Activated T-cell treated with anti-CD3 and anti-CD28 coated beads, Interleukin-2, amount 50 U/mL, for 4 hours (primary cell): Measurements from ENCODE around the gene DTNBP1. TPM values are rescaled to one million over a fixed set of nuclear protein-coding genes. Genes with fewer than 3 reads are reported as not detected.

Experiments
- ATAC-seq, 2 donors: fragments of 200-7000 bp; cut with Tn5 transposase; one replicate each; pipeline ENCODE4 v1.10.0; 2021
- DNase-seq: peaks from one replicate; pipeline ENCODE4 v3.0.0-alpha.2; 2020
- H3K27me3 Mint-ChIP-seq: one replicate; pipeline ENCODE4 v1.8.0; 2021; ENCODE audit warnings: low read depth, mixed read lengths
- H3K36me3 Mint-ChIP-seq: one replicate; pipeline ENCODE4 v1.8.0; 2022; ENCODE audit warnings: mixed read lengths; ENCODE audit not compliant: insufficient read depth
- H3K4me1 Mint-ChIP-seq: one replicate; pipeline ENCODE4 v1.8.0; 2021; ENCODE audit warnings: low read depth, mixed read lengths
- H3K4me3 Mint-ChIP-seq: one replicate; pipeline ENCODE4 v1.8.0; 2021; ENCODE audit warnings: mild to moderate bottlenecking, moderate library complexity, mixed read lengths
- H3K9me3 Mint-ChIP-seq: one replicate; pipeline ENCODE4 v1.8.0; 2021; ENCODE audit warnings: mixed read lengths
- total RNA-seq, 3 donors: library from RNA; stranded (reverse); gene quantifications; one replicate each; pipeline ENCODE4 v1.2.1, GENCODE V29; 2021

The DTNBP1 gene
- total RNA-seq, 3 donors from 2014 or later, result 17.2 to 22.0 (median 19.6) TPM

DNA sequence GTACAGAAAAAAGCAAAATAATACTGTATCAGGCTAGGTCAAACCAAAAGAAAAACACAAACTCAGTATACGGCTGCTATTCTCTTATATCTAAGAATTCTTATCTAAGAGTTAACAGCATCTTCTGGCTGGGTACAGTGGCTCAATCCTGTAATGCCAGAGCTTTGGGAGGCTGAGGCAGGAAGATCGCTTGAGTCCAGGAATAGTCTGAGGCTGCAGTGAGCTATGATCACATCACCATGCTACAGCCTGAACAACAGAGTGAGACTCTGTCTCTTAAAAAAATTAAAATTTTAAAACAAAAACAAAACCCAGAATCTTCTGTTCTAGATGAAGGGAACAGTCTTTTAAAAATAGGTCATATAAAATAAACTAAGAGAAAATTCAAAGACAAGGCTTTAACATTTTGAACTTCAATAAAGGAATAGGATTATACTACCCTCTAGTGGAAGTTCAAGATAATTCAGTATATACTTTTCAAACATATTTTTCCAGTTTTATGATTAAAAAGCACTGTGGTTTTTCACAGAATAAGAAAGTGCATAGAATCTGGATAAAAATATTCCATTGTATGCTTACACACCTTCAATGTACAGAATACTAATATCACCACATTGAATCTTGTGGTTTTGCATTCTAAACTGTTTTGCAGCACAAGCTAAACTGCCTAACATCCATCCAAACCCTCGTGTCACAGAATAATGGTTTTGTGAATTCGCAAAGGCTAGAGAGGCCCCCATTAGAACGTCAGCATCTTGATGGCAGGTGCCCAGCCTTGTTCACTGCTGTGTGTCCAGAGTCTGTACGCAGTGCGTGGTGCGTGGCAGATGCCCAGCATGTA is 39.3 kb downstream of the DTNBP1 start:
- Mint-ChIP-seq H3K4me3 (no peak overlapping the region), H3K27me3 (no peaks in the 10 kb centered on the region), H3K9me3 (no peaks in the 10 kb centered on the region), H3K36me3 (peaks cover 15% of the 10 kb centered on the region), H3K4me1 (peaks cover 40% of the 10 kb centered on the region)
- ATAC-seq (peak; percentile 13 to 23), DNase-seq (no peak)

DNA sequence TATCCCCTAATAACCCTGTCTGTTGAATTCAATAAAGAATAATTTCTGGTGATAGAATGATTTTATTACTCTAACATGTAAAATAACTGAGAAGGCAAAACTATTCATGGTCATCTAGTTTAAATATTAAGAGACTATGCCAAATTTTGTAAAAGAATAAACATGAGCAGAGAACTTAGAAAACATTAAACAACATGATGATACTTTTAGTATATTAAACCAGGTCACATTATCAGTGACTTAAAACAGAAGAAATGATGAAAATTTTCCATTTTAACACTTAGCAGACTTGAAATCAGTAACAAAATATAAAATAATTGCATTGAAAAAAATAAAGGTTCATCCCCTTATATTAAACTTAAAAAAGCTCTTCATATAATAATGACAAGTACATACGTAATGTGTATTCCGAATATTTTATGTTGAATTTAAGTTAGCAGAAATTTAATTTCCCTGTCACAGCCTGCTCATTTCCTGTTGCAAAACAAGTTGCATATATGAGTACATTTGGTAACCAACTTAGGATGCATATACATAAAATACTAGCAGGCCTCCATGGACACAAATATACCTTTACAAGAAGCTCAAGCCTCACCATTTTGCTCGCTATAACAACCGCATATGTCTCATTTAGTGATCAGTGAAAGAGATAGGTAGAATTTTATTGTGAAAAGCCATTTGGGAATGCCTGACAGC is 40.6 kb downstream of the DTNBP1 start:
- ATAC-seq (no peak), DNase-seq (no peak)
- H3K36me3 Mint-ChIP-seq, result peaks cover 20% of the 10 kb centered on the region
- peaks cover 38% of the 10 kb centered on the region for H3K4me1 Mint-ChIP-seq
- H3K27me3 Mint-ChIP-seq, result no peaks in the 10 kb centered on the region
- H3K4me3 Mint-ChIP-seq, result no peak overlapping the region
- no peaks in the 10 kb centered on the region for H3K9me3 Mint-ChIP-seq

DNA sequence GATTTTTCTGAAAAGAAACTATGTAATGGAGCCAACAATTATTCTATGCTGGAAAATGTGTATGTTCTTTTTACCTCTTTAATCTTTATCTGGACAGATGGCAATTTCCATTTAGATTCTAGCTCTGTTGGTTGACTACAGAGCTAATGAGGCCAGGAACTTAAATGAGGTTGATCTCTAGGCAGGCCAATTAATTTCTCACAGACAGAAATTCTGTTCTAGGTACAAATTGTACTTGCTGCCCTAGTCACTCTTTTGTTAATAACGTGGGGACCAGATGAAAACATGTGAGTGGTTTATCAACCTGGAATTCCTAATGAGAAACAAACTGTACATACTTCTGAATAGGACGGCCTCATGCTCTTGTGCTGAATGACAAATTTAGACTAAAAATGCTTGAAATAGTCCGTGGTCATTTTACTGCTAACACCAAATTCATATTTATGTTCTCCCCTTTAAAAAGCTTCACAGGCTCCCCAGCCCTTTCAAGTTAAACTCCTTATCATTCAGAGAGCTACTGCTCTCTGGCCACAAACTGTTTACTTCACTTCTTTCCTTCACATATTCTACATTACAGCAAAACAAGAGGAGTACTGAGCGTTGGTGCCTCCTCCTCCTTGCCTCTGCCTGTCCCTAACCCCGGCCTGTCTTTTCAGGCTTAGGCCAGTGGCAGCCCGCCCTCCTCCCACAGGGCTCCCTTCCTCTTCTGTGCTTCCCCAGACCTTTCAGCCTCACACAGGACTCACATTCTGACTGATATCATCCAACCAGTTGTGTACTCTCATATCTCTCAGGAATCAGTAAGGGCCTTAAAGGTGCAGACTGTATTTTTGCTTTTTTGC is 41.4 kb downstream of the DTNBP1 start:
- Mint-ChIP-seq H3K36me3 (peaks cover 16% of the 10 kb centered on the region), H3K4me3 (no peak overlapping the region), H3K4me1 (peaks cover 34% of the 10 kb centered on the region), H3K9me3 (no peaks in the 10 kb centered on the region), H3K27me3 (no peaks in the 10 kb centered on the region)
- peak; percentile 63 to 70 for ATAC-seq
- DNase-seq, result no peak

DNA sequence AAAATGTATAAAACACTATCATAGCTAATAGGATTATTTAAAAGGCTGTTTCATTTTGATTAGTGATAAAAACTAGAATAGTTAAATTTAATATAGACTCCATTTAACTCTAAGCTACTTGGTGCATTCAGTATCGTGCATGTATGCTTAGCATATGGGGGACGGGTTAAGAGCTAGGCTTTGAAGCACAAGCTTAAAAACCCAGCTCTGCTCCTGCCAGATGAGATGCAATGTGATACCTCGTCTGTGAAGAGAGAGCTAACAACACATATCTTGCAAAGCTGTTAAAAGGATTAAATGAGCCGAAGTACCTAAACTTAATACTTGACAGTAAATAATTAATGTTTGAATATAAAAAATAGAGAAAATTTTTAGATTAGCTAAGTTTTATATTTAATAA is 42.2 kb downstream of the DTNBP1 start:
- no peaks in the 10 kb centered on the region for H3K9me3 Mint-ChIP-seq
- peaks cover 14% of the 10 kb centered on the region for H3K36me3 Mint-ChIP-seq
- DNase-seq, result no peak
- no peaks in the 10 kb centered on the region for H3K27me3 Mint-ChIP-seq
- peaks cover 34% of the 10 kb centered on the region for H3K4me1 Mint-ChIP-seq
- ATAC-seq, result no peak
- H3K4me3 Mint-ChIP-seq, result no peak overlapping the region

DNA sequence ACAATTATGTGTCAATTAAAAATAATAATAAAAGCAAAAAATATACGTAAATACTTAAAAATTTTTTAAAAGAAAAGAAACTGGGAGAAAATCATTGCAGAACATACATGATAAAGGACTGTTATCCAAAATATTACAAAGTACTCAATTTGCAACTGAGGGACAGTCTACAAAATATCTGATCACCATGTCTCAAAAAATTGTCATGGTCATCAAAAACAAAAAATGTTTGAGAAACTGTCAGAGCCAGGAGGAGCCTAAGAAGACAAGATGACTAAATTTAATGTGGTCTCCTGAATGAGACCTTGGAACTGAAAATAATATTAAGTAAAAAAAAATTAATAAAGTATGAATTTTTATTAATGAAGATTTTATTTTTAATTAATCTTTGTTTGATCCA is 43.5 kb downstream of the DTNBP1 start:
- ATAC-seq (no peak), DNase-seq (no peak)
- Mint-ChIP-seq H3K4me1 (peaks cover 28% of the 10 kb centered on the region), H3K36me3 (peaks cover 21% of the 10 kb centered on the region), H3K4me3 (no peak overlapping the region), H3K9me3 (no peaks in the 10 kb centered on the region), H3K27me3 (no peaks in the 10 kb centered on the region)

DNA sequence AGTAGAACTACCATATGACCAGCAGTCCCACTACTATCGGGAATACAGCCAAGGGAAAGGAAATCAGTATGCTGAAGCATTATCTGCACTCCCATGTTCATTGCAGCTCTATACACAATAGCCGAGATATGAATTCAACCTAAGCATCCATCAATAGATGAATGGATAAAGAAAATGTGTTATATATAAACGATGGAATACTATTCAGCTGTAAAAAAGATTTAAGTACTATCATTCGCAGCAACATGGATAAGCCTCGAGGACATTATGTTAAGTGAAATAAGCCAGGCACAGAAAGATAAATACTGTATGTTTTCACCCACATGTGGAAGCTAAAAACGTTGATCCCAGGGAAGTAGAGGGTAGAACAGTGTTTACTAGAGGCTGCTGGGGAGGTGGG is 44.1 kb downstream of the DTNBP1 start:
- H3K27me3 Mint-ChIP-seq, result no peaks in the 10 kb centered on the region
- H3K4me1 Mint-ChIP-seq, result peaks cover 31% of the 10 kb centered on the region
- DNase-seq (no peak), ATAC-seq (no peak)
- H3K4me3 Mint-ChIP-seq, result no peak overlapping the region
- no peaks in the 10 kb centered on the region for H3K9me3 Mint-ChIP-seq
- H3K36me3 Mint-ChIP-seq, result peaks cover 27% of the 10 kb centered on the region

DNA sequence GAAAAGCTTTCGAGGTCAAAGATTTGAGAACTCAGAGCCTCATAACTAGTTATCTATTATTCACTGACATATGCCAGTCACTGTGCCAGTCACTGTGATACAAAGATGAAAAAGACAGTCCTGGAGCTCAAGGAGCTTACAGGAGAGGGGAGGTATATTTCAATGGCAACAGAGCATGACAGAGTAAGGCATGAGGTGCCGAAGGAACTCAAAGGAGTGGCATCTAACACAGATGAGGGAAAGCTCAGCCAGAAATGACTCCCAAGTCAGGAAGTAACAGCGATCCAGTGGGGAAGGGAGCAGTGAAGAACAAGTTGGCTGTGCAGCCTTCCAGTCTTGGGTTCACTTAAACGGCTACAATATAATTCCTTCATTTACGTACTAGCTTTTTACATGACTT is 46.6 kb downstream of the DTNBP1 start:
- DNase-seq (no peak), ATAC-seq (no peak)
- Mint-ChIP-seq H3K4me3 (no peak overlapping the region), H3K9me3 (no peaks in the 10 kb centered on the region), H3K27me3 (no peaks in the 10 kb centered on the region), H3K4me1 (peaks cover 32% of the 10 kb centered on the region), H3K36me3 (peaks cover 33% of the 10 kb centered on the region)

DNA sequence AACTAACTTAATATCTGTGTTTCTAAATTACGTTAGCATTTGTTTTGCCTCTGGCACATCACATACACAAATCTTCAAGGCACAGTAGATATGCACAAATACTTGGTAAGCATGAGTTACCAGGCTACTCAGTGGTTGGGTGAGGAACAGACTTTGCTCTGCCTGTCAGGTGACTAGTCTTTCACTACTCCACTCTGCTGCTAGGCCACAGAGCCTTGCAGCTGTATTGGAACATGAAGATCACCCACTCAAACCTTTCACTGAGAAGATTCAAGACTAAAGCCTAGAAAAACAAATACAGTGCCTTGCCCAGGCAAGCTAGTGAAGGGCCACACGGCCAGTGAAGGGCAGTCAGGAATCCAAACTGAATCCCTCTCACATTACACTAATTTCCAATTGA is 47.0 kb downstream of the DTNBP1 start:
- H3K27me3 Mint-ChIP-seq, result no peaks in the 10 kb centered on the region
- no peak overlapping the region for H3K4me3 Mint-ChIP-seq
- H3K9me3 Mint-ChIP-seq, result no peaks in the 10 kb centered on the region
- peaks cover 29% of the 10 kb centered on the region for H3K4me1 Mint-ChIP-seq
- no peak for ATAC-seq
- no peak for DNase-seq
- peaks cover 35% of the 10 kb centered on the region for H3K36me3 Mint-ChIP-seq

DNA sequence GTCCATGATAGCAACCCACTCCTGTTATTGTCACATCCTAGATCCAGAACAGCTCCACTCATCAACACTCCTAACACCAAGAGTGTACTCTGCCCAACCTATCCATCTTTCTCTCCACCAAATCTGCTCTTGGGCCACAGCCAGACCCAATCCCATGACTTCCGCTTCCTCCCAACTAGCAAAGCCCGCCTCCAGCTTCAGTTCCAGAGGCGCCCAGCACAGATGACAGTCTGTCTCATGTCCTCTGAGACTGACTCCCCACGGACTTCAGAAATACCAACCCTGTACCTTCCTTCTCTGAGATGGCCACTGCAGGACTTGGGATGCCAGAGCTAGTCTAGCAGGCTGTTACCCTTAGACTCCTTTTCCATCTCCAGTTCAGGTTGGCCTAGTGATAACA is 48.6 kb downstream of the DTNBP1 start:
- no peak overlapping the region for H3K4me3 Mint-ChIP-seq
- H3K4me1 Mint-ChIP-seq, result peaks cover 29% of the 10 kb centered on the region
- no peak for DNase-seq
- H3K9me3 Mint-ChIP-seq, result no peaks in the 10 kb centered on the region
- H3K27me3 Mint-ChIP-seq, result no peaks in the 10 kb centered on the region
- no peak for ATAC-seq
- peaks cover 45% of the 10 kb centered on the region for H3K36me3 Mint-ChIP-seq

DNA sequence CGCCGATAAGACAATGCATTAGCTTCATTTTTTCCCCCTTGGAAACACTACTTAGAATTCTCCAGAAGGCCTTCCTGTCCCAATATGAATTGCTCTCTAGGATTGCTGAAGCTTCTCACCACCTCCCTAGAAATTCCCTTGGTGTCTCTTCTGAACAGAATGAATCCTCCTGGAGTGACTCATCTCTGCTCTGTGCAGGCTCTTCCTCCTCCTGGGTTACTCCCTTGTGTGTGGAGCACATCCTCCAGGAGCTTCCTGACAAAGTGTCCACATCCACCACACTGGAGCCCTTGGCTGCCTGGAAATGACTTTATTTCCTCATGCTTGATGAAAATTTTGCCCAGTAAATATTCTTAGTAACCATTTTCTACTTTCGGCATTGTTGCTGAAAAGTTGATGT is 54.4 kb downstream of the DTNBP1 start:
- Mint-ChIP-seq H3K4me3 (no peak overlapping the region), H3K9me3 (no peaks in the 10 kb centered on the region), H3K36me3 (peaks cover 30% of the 10 kb centered on the region), H3K27me3 (no peaks in the 10 kb centered on the region), H3K4me1 (peaks cover 7% of the 10 kb centered on the region)
- DNase-seq (no peak), ATAC-seq (no peak)

DNA sequence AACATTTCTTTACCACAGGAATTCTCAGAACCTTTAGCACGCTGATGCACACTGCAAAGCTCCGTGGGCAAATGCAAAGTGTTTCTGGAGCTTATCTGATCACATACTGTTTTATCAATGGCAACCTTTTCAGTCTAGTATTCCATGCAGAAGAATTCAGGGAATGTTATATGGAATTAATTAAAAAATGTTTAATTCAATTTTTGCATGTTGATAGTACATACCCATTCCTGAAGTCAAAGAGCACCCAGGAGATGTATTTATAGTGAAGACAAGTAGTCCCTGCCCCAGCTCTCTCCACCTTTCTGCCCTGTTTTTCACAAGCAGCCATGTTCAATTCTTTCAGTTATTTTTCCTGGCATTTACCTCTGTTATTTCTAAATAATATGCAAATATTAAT is 55.2 kb downstream of the DTNBP1 start:
- H3K9me3 Mint-ChIP-seq, result no peaks in the 10 kb centered on the region
- H3K36me3 Mint-ChIP-seq, result peaks cover 28% of the 10 kb centered on the region
- no peaks in the 10 kb centered on the region for H3K27me3 Mint-ChIP-seq
- no peak for DNase-seq
- ATAC-seq, result no peak
- H3K4me3 Mint-ChIP-seq, result no peak overlapping the region
- peaks cover 7% of the 10 kb centered on the region for H3K4me1 Mint-ChIP-seq

DNA sequence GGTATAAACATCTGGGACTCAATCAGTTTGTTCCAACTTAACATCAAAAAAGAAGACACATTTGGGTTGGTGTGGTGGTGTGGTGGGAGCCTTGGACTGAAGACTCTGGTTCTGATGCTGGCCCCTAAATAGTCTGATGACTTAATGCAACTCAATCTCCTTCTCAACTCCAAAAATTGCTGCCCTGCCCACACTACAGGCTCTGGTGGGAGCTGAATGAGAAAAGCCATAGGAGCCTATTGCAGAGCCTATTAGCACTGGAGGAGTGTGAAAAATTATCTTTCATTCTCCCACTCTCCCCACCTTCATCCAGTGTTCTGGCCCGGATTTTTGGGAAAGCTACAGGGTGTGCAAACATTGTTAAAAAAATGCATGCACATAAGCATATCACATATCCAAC is 56.5 kb downstream of the DTNBP1 start:
- H3K4me3 Mint-ChIP-seq, result no peak overlapping the region
- peaks cover 27% of the 10 kb centered on the region for H3K36me3 Mint-ChIP-seq
- ATAC-seq, result no peak
- no peaks in the 10 kb centered on the region for H3K27me3 Mint-ChIP-seq
- H3K9me3 Mint-ChIP-seq, result no peaks in the 10 kb centered on the region
- peaks cover 7% of the 10 kb centered on the region for H3K4me1 Mint-ChIP-seq
- DNase-seq, result no peak

DNA sequence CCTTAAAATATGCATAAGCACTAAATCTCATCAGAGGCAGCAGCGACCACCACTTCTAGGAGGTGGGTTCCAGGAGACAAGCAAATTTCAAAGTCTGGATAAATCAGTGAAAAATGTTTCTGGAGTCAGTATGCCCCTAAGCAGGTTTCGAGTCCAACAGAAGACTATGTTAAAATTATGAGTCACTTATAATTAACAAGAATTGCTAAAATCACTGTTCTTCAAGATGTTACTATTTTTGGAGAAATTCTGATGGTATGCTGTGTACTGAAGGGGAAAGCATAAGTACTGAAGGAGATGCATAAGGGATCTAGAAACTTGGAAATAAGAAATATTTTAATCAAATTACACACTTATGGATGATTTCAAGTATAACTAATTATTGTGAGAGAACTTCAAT is 58.0 kb downstream of the DTNBP1 start:
- ATAC-seq (no peak), DNase-seq (no peak)
- Mint-ChIP-seq H3K9me3 (no peaks in the 10 kb centered on the region), H3K27me3 (no peaks in the 10 kb centered on the region), H3K36me3 (peaks cover 26% of the 10 kb centered on the region), H3K4me1 (peaks cover 16% of the 10 kb centered on the region), H3K4me3 (no peak overlapping the region)

DNA sequence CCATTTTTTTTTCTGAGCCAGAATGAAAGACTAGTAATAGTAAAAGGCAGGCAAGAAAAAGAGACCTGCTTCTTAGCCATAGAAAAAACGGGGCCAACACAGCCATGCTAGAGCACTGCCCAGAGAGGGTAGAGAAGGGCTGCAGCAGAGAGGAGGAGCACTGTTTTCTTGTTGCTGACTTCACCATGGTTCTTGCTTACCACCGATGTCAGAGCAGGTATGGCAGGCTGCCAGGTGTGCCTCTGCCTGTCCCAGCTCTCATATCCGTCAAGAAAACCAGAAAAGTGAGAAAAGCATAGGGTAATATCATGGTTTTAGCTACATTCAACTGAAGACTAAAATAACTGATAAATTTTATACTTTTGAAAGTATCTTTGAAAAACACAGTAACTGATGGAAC is 60.7 kb downstream of the DTNBP1 start:
- Mint-ChIP-seq H3K27me3 (no peaks in the 10 kb centered on the region), H3K36me3 (peaks cover 21% of the 10 kb centered on the region), H3K4me1 (peaks cover 18% of the 10 kb centered on the region), H3K4me3 (no peak overlapping the region), H3K9me3 (no peaks in the 10 kb centered on the region)
- peak; percentile 5 for DNase-seq
- no peak for ATAC-seq
